HCT116 (cell line): ENCODE measurements around the gene TESPA1. TPM values are rescaled to one million over a fixed set of nuclear protein-coding genes. Genes with fewer than 3 reads are reported as not detected.

Experiments
- ATAC-seq: fragments of 200-7000 bp; cut with Tn5 transposase; 2 replicates; pipeline ENCODE4 v1.9.1; 2020; ENCODE audit warnings: mild to moderate bottlenecking, moderate library complexity
- BruUV-seq: library from RNA; stranded (reverse); fragments of 400-500 nt; replicated peaks from 2 replicates; lab custom pipeline; 2021; lab: Mats Ljungman, UMichigan
- CTCF ChIA-PET: fragments of 300-600 bp; sonication (Branson Sonifier 250); formaldehyde crosslinking; loops from one replicate; lab custom pipeline; 2021; ENCODE audit warnings: antibody characterized with exemption; lab: Charles Lee
- POLR2A ChIA-PET: fragments of 300-600, 350-600 bp; sonication (Branson Sonifier 250); formaldehyde crosslinking; loops from one replicate; lab custom pipeline; 2021; ENCODE audit warnings: antibody characterized with exemption; lab: Charles Lee
- RAD21 ChIA-PET, 2 experiments: fragments of 300-600 bp; sonication (Branson Sonifier 250); formaldehyde crosslinking; loops; one replicate each; lab custom pipeline; 2023; ENCODE audit warnings: low total read pairs in 2 of 2; ENCODE audit not compliant: uncharacterized antibody in 2 of 2, unreplicated experiment in 2 of 2, low non-redundant PET in 1 of 2; lab: Charles Lee
- DNase-seq: peaks from one replicate; pipeline ENCODE4 v3.0.0-alpha.2; 2010; ENCODE audit warnings: low read depth, low spot score
- H2AFZ ChIP-seq: fragments of 200-600 bp; shearing (Covaris generic), sonication (generic); 2 replicates; pipeline ENCODE4 v1.6.1; 2017; ENCODE audit warnings: low read depth, mixed run types, mixed read lengths, antibody characterized with exemption, low read length; ENCODE audit not compliant: poor library complexity, severe bottlenecking
- H3K27ac ChIP-seq: 2 replicates; pipeline ENCODE4 v1.5.1; 2012; ENCODE audit warnings: low read depth, low read length
- H3K27me3 ChIP-seq: fragments of 200-600 bp; sonication (generic); 2 replicates; pipeline ENCODE4 v1.6.1; 2016; ENCODE audit warnings: mixed run types, low read length, mixed read lengths; ENCODE audit not compliant: insufficient read depth
- H3K36me3 ChIP-seq, 2 experiments: fragments of 200-500 bp in 1 of 2; fragments of 200-600 bp in 1 of 2; sonication (Bioruptor generic) in 1 of 2; sonication (generic) in 1 of 2; 2 replicates each; pipeline versions ENCODE4 v1.5.1 to v1.6.1; 2014 to 2016; ENCODE audit warnings: low read length in 2 of 2, inconsistent platforms in 1 of 2, mixed read lengths in 1 of 2, mixed run types in 1 of 2; ENCODE audit not compliant: insufficient read depth in 2 of 2, control insufficient read depth in 1 of 2
- H3K4me1 ChIP-seq, 2 experiments: fragments of 200-600 bp in 1 of 2; sonication (generic) in 1 of 2; 2 replicates each; pipeline versions ENCODE4 v1.5.1 to v1.6.1; 2012 to 2017; ENCODE audit warnings: low read length in 2 of 2, inconsistent platforms in 1 of 2, mild to moderate bottlenecking in 1 of 2, mixed read lengths in 1 of 2, mixed run types in 1 of 2, moderate library complexity in 1 of 2; ENCODE audit not compliant: insufficient read depth in 2 of 2, control insufficient read depth in 1 of 2
- H3K4me2 ChIP-seq: fragments of 200-600 bp; sonication (generic); 2 replicates; pipeline ENCODE4 v1.6.1; 2017; ENCODE audit warnings: mixed run types, low read length, mixed read lengths
- H3K4me3 ChIP-seq, 2 experiments: fragments of 200-600 bp in 1 of 2; sonication (generic) in 1 of 2; replicated peaks in 1 of 2; 2 replicates each; pipeline ENCODE4 v1.5.1; 2011 to 2016; ENCODE audit warnings: low read length in 2 of 2, control low read depth in 1 of 2, low read depth in 1 of 2, mild to moderate bottlenecking in 1 of 2, mixed read lengths in 1 of 2, mixed run types in 1 of 2
- H3K79me2 ChIP-seq: fragments of 200-600 bp; sonication (generic); 2 replicates; pipeline ENCODE4 v1.6.1; 2017; ENCODE audit warnings: mild to moderate bottlenecking, mixed run types, low read length, moderate library complexity, mixed read lengths; ENCODE audit not compliant: insufficient read depth
- H3K9ac ChIP-seq: fragments of 200-600 bp; sonication (generic); 2 replicates; pipeline ENCODE4 v1.6.1; 2016; ENCODE audit warnings: low read length, mixed read lengths
- H3K9me2 ChIP-seq: fragments of 200-600 bp; sonication (generic), shearing (Covaris generic); 2 replicates; pipeline ENCODE4 v1.6.1; 2017; ENCODE audit warnings: mixed run types, mild to moderate bottlenecking, moderate library complexity; ENCODE audit not compliant: insufficient read depth
- H3K9me3 ChIP-seq, 2 experiments: fragments of 200-500 bp in 1 of 2; fragments of 200-600 bp in 1 of 2; sonication (Bioruptor generic) in 1 of 2; sonication (generic) in 1 of 2; 2 replicates each; pipeline ENCODE4 v1.6.1; 2014 to 2017; ENCODE audit warnings: low read length in 2 of 2, mixed read lengths in 2 of 2, inconsistent platforms in 1 of 2, low read depth in 1 of 2, mild to moderate bottlenecking in 1 of 2, mixed run types in 1 of 2, moderate library complexity in 1 of 2; ENCODE audit not compliant: control insufficient read depth in 1 of 2, insufficient read depth in 1 of 2
- H4K20me1 ChIP-seq: fragments of 200-600 bp; sonication (generic), shearing (Covaris generic); 2 replicates; pipeline ENCODE4 v1.6.1; 2017; ENCODE audit warnings: mixed run types, mild to moderate bottlenecking, moderate library complexity; ENCODE audit not compliant: insufficient read depth
- CBX3 ChIP-seq: IDR thresholded peaks from 2 replicates; pipeline ENCODE4 v1.6.1; 2012; ENCODE audit warnings: low read depth
- EGR1 ChIP-seq: IDR thresholded peaks from 2 replicates; pipeline ENCODE4 v1.6.1; 2012; ENCODE audit warnings: low read depth
- ELF1 ChIP-seq: IDR thresholded peaks from 2 replicates; pipeline ENCODE4 v1.6.1; 2012; ENCODE audit warnings: low read depth, borderline replicate concordance
- EZH2 ChIP-seq: fragments of 200-600 bp; sonication (generic); IDR thresholded peaks from 2 replicates; pipeline ENCODE4 v1.6.1; 2017; ENCODE audit warnings: antibody characterized with exemption, mixed run types
- EZH2phosphoT487 ChIP-seq: fragments of 200-600 bp; IDR thresholded peaks from 2 replicates; pipeline ENCODE4 v1.6.1; 2018; ENCODE audit warnings: antibody characterized with exemption, borderline replicate concordance
- FOSL1 ChIP-seq: IDR thresholded peaks from 2 replicates; pipeline ENCODE4 v1.6.1; 2012; ENCODE audit warnings: low read depth
- POLR2A ChIP-seq: IDR thresholded peaks from 2 replicates; pipeline ENCODE4 v1.7.0; 2011; ENCODE audit warnings: borderline replicate concordance; ENCODE audit not compliant: insufficient read depth, insufficient read length; ENCODE audit errors: extremely low read depth
- POLR2AphosphoS5 ChIP-seq: IDR thresholded peaks from 2 replicates; pipeline ENCODE4 v1.6.1; 2011; ENCODE audit warnings: mild to moderate bottlenecking, low read depth, low read length, moderate library complexity
- RAD21 ChIP-seq: IDR thresholded peaks from 2 replicates; pipeline ENCODE4 v1.6.1; 2012; ENCODE audit warnings: low read depth, mild to moderate bottlenecking
- SIN3A ChIP-seq: IDR thresholded peaks from 2 replicates; pipeline ENCODE4 v1.6.1; 2012; ENCODE audit warnings: low read depth
- YY1 ChIP-seq: IDR thresholded peaks from 2 replicates; pipeline ENCODE4 v1.6.1; 2011; ENCODE audit warnings: low read length, low read depth, moderate library complexity, mild to moderate bottlenecking; ENCODE audit not compliant: insufficient replicate concordance; ENCODE audit errors: extremely low read depth
- intact Hi-C: fragments of 100-400 bp; cut with micrococcal nuclease; formaldehyde crosslinking; loops from 2 replicates; pipeline ENCODE4 v1.10.0; 2022
- total RNA-seq: library from RNA; stranded (reverse); gene quantifications from one replicate; pipeline ENCODE4 v1.2.1, GENCODE V29; 2021; ENCODE audit not compliant: unreplicated experiment
- TF ChIP-seq, protein P1 (sequence below): IDR thresholded peaks from 2 replicates; pipeline ENCODE4 v1.6.1; 2012
- TF ChIP-seq, protein P2 (sequence below): IDR thresholded peaks from 2 replicates; pipeline ENCODE4 v1.6.1; 2011; ENCODE audit warnings: mild to moderate bottlenecking, low read length, moderate library complexity; ENCODE audit not compliant: insufficient replicate concordance; ENCODE audit errors: extremely low read depth

Gene TESPA1
- total RNA-seq, 1 experiment from 2014 or later: 0.27 TPM

DNA sequence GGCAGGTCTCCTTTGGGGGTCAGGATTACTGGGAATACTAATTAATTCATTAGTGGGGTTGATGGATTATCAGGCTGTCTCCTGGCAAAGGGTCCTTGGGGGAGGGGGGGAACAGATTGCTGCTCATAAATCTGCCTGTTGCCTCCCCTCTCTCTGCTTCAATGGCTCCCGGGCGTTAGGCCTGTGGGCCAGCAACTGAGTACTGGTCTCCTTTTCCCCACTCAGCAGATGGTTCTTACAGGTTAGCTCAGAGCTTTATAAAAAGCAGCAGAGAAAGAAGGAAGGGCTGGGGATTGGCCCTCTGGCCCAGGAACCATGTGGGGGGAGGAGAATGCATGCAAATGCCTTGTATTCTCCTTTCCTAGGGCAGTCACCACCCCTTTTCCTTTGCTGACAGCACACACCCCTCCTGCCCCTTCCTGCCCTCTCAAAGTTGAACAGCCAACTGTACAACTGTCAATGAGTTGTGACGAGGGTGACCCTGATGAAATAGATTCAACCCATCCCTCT lies 32.9 kb upstream of the TESPA1 start:
- Histone ChIP-seq H3K79me2 (no peaks in the 10 kb centered on the region), H2AFZ (no peak overlapping the region), H3K4me3 (no peak overlapping the region), H3K9me2 (no peaks in the 10 kb centered on the region), H4K20me1 (no peaks in the 10 kb centered on the region), H3K9ac (no peak overlapping the region), H3K27ac (no peak overlapping the region), H3K4me2 (no peak overlapping the region), H3K4me1 (no peaks in the 10 kb centered on the region), H3K27me3 (peaks cover 60% of the 10 kb centered on the region), H3K36me3 (no peaks in the 10 kb centered on the region), H3K9me3 (no peaks in the 10 kb centered on the region)
- POLR2A ChIA-PET: no interaction called here
- ATAC-seq (no peak), DNase-seq (no peak)
- CTCF ChIA-PET: interaction anchor here (1.5 kb wide), 1 partner anchor 315 kb away, joined by 3 read pairs; no protein-coding TSS in a partner anchor
- TF ChIP-seq RAD21 (no peak), EGR1 (no peak), POLR2A (no peak), EZH2 (no peak), EZH2phosphoT487 (no peak), SIN3A (no peak), CBX3 (no peak), FOSL1 (no peak), ELF1 (no peak), YY1 (no peak), POLR2AphosphoS5 (no peak)
- TF ChIP-seq, protein P1, sequence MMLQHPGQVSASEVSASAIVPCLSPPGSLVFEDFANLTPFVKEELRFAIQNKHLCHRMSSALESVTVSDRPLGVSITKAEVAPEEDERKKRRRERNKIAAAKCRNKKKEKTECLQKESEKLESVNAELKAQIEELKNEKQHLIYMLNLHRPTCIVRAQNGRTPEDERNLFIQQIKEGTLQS: no peak
- TF ChIP-seq, protein P2, sequence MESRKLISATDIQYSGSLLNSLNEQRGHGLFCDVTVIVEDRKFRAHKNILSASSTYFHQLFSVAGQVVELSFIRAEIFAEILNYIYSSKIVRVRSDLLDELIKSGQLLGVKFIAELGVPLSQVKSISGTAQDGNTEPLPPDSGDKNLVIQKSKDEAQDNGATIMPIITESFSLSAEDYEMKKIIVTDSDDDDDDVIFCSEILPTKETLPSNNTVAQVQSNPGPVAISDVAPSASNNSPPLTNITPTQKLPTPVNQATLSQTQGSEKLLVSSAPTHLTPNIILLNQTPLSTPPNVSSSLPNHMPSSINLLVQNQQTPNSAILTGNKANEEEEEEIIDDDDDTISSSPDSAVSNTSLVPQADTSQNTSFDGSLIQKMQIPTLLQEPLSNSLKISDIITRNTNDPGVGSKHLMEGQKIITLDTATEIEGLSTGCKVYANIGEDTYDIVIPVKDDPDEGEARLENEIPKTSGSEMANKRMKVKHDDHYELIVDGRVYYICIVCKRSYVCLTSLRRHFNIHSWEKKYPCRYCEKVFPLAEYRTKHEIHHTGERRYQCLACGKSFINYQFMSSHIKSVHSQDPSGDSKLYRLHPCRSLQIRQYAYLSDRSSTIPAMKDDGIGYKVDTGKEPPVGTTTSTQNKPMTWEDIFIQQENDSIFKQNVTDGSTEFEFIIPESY: no peak
- BruUV-seq: no TSS peak
- intact Hi-C loops: no loop called here
- RAD21 ChIA-PET: no interaction called here
